H1 (cell line): ENCODE data around the gene WDR91. TPM values are rescaled to one million over a fixed set of nuclear protein-coding genes. Genes with fewer than 3 reads are reported as not detected.

Experiments
- CTCF ChIA-PET: fragments of 300-600 bp; sonication (Branson Sonifier 250); formaldehyde crosslinking; loops from one replicate; lab custom pipeline; 2021; ENCODE audit not compliant: partially characterized antibody; lab: Charles Lee
- POLR2A ChIA-PET: fragments of 300-600 bp; sonication (Branson Sonifier 250); formaldehyde crosslinking; loops from one replicate; lab custom pipeline; 2021; ENCODE audit warnings: inconsistent platforms; ENCODE audit not compliant: partially characterized antibody; lab: Charles Lee
- DNase-seq, 2 experiments: peaks; one replicate each; pipeline versions ENCODE4 v3.0.0 to v3.0.0-alpha.2; 2010 to 2022; ENCODE audit warnings: low spot score in 2 of 2, low read depth in 1 of 2, mixed read lengths in 1 of 2
- FAIRE-seq: peaks from 2 replicates; lab custom pipeline; 2011; peaks lifted over from hg19 to GRCh38; lab: Jason Lieb, UNC
- H2AFZ ChIP-seq: 2 replicates; pipeline ENCODE4 v1.8.1; 2012; ENCODE audit warnings: low read length, inconsistent platforms
- H2AK5ac ChIP-seq: 2 replicates; pipeline ENCODE4 v1.6.1; 2013; ENCODE audit warnings: low read depth, low read length
- H2BK120ac ChIP-seq: replicated peaks from 2 replicates; pipeline ENCODE3; 2013; ENCODE audit warnings: low read depth, low read length, inconsistent platforms
- H2BK12ac ChIP-seq: 2 replicates; pipeline ENCODE4 v1.6.1; 2013; ENCODE audit warnings: low read depth, low read length
- H2BK15ac ChIP-seq: 2 replicates; pipeline ENCODE4 v1.6.1; 2013; ENCODE audit warnings: low read length
- H2BK20ac ChIP-seq: 2 replicates; pipeline ENCODE4 v1.6.1; 2013; ENCODE audit warnings: low read length
- H2BK5ac ChIP-seq: 2 replicates; pipeline ENCODE4 v1.6.1; 2013; ENCODE audit warnings: low read depth, low read length
- H3K14ac ChIP-seq: 2 replicates; pipeline ENCODE4 v1.6.1; 2013; ENCODE audit warnings: inconsistent platforms; ENCODE audit not compliant: insufficient read length
- H3K18ac ChIP-seq: 2 replicates; pipeline ENCODE4 v1.6.1; 2013; ENCODE audit warnings: low read length; ENCODE audit errors: extremely low read depth
- H3K23ac ChIP-seq: 2 replicates; pipeline ENCODE4 v1.6.1; 2013; ENCODE audit warnings: inconsistent platforms; ENCODE audit not compliant: insufficient read length
- H3K23me2 ChIP-seq: 2 replicates; pipeline ENCODE4 v1.6.1; 2013; ENCODE audit warnings: low read depth, low read length
- H3K27ac ChIP-seq: 2 replicates; pipeline ENCODE4 v1.6.1; 2011; ENCODE audit warnings: low read depth, low read length, inconsistent platforms
- H3K27me3 ChIP-seq, 4 experiments: replicated peaks in 1 of 4; 1 replicate in 1 of 4; 2 replicates in 3 of 4; pipeline versions ENCODE4 v1.6.1 to v1.8.1; 2011 to 2013; ENCODE audit warnings: low read length in 3 of 4, mild to moderate bottlenecking in 3 of 4, inconsistent platforms in 2 of 4, mixed read lengths in 2 of 4, moderate library complexity in 1 of 4; ENCODE audit not compliant: control insufficient read depth in 3 of 4, insufficient read depth in 3 of 4; ENCODE audit errors: extremely low read depth in 1 of 4
- H3K36me3 ChIP-seq, 4 experiments: 2 replicates each; pipeline versions ENCODE4 v1.6.1 to v1.8.1; 2011 to 2013; ENCODE audit warnings: mild to moderate bottlenecking in 4 of 4, low read length in 3 of 4, moderate library complexity in 2 of 4, control low read depth in 1 of 4, inconsistent platforms in 1 of 4; ENCODE audit not compliant: insufficient read depth in 4 of 4, control insufficient read depth in 2 of 4
- H3K4ac ChIP-seq: replicated peaks from 2 replicates; pipeline ENCODE3; 2013; ENCODE audit warnings: low read length, low read depth, mixed read lengths, inconsistent platforms; ENCODE audit not compliant: insufficient read length
- H3K4me1 ChIP-seq, 4 experiments: replicated peaks in 1 of 4; 1 replicate in 1 of 4; 2 replicates in 3 of 4; pipeline versions ENCODE4 v1.6.1 to v1.8.1; 2011 to 2013; ENCODE audit warnings: low read length in 3 of 4, inconsistent platforms in 2 of 4, mixed read lengths in 1 of 4; ENCODE audit not compliant: insufficient read depth in 4 of 4, control insufficient read depth in 3 of 4
- H3K4me2 ChIP-seq, 2 experiments: 2 replicates each; pipeline versions ENCODE4 v1.6.1 to v1.8.1; 2011 to 2013; ENCODE audit warnings: low read depth in 2 of 2, low read length in 2 of 2, control low read depth in 1 of 2, inconsistent platforms in 1 of 2, mild to moderate bottlenecking in 1 of 2; ENCODE audit not compliant: insufficient read depth in 1 of 2
- H3K4me3 ChIP-seq, 4 experiments: fragments of 200-600, 300-600 bp in 1 of 4; sonication (generic), shearing (Covaris generic), sonication (Bioruptor Twin) in 1 of 4; 2 replicates each; pipeline versions ENCODE4 v1.5.1 to v1.8.1; 2011 to 2016; ENCODE audit warnings: low read length in 4 of 4, low read depth in 3 of 4, control low read depth in 2 of 4, inconsistent platforms in 2 of 4, mild to moderate bottlenecking in 2 of 4, mixed read lengths in 1 of 4, moderate library complexity in 1 of 4; ENCODE audit not compliant: insufficient read depth in 2 of 4; ENCODE audit errors: extremely low read depth in 1 of 4
- H3K56ac ChIP-seq: replicated peaks from 2 replicates; pipeline ENCODE3; 2013; ENCODE audit warnings: low read depth, mild to moderate bottlenecking, mixed read lengths, low read length, inconsistent platforms; ENCODE audit not compliant: insufficient read length
- H3K79me1 ChIP-seq: 2 replicates; pipeline ENCODE4 v1.6.1; 2013; ENCODE audit warnings: low read depth, low read length, control low read depth
- H3K79me2 ChIP-seq, 2 experiments: 2 replicates each; pipeline versions ENCODE4 v1.6.1 to v1.8.1; 2012 to 2013; ENCODE audit warnings: low read length in 2 of 2, mild to moderate bottlenecking in 2 of 2, inconsistent platforms in 1 of 2; ENCODE audit not compliant: insufficient read depth in 2 of 2, control insufficient read depth in 1 of 2
- H3K9ac ChIP-seq, 4 experiments: replicated peaks in 1 of 4; 1 replicate in 1 of 4; 2 replicates in 3 of 4; pipeline versions ENCODE4 v1.6.1 to v1.8.1; 2011 to 2013; ENCODE audit warnings: low read depth in 3 of 4, low read length in 3 of 4, control low read depth in 2 of 4, mild to moderate bottlenecking in 2 of 4, moderate library complexity in 2 of 4, inconsistent platforms in 1 of 4; ENCODE audit errors: extremely low read depth in 1 of 4
- H3K9me3 ChIP-seq, 2 experiments: 2 replicates each; pipeline versions ENCODE4 v1.6.1 to v1.8.1; 2012 to 2013; ENCODE audit warnings: mild to moderate bottlenecking in 2 of 2, moderate library complexity in 2 of 2, control low read depth in 1 of 2, inconsistent platforms in 1 of 2, low read depth in 1 of 2, low read length in 1 of 2, mixed read lengths in 1 of 2; ENCODE audit not compliant: insufficient read depth in 2 of 2
- H4K20me1 ChIP-seq, 2 experiments: replicated peaks in 1 of 2; 2 replicates each; pipeline versions ENCODE3 to v1.8.1; 2011 to 2013; ENCODE audit warnings: inconsistent platforms in 2 of 2, low read length in 2 of 2, mild to moderate bottlenecking in 1 of 2; ENCODE audit not compliant: insufficient read depth in 2 of 2, control insufficient read depth in 1 of 2
- H4K5ac ChIP-seq: 2 replicates; pipeline ENCODE4 v1.6.1; 2013; ENCODE audit warnings: low read length, low read depth, mixed read lengths, inconsistent platforms; ENCODE audit not compliant: insufficient read length
- H4K8ac ChIP-seq: 2 replicates; pipeline ENCODE4 v1.8.0; 2013; ENCODE audit warnings: mild to moderate bottlenecking, moderate library complexity, low read length, inconsistent platforms; ENCODE audit not compliant: insufficient read depth; ENCODE audit errors: extremely low read depth
- H4K91ac ChIP-seq: replicated peaks from 2 replicates; pipeline ENCODE3; 2013; ENCODE audit warnings: low read length, mixed read lengths, inconsistent platforms; ENCODE audit not compliant: insufficient read length
- E2F6 ChIP-seq: IDR thresholded peaks from 2 replicates; pipeline ENCODE4 v1.6.1; 2012; ENCODE audit warnings: inconsistent platforms
- EGR1 ChIP-seq: IDR thresholded peaks from 2 replicates; pipeline ENCODE4 v1.6.1; 2011; ENCODE audit warnings: low read depth, low read length, borderline replicate concordance
- EP300 ChIP-seq, 2 experiments: IDR thresholded peaks; 1 replicate in 1 of 2; 2 replicates in 1 of 2; pipeline ENCODE4 v1.6.1; 2011 to 2012; ENCODE audit warnings: low read depth in 2 of 2, low read length in 2 of 2, mild to moderate bottlenecking in 2 of 2, borderline replicate concordance in 1 of 2, inconsistent platforms in 1 of 2, moderate library complexity in 1 of 2
- JUN ChIP-seq: IDR thresholded peaks from 2 replicates; pipeline ENCODE4 v1.6.1; 2011; ENCODE audit warnings: low read depth, mild to moderate bottlenecking, improper control_type of control experiment, low read length
- KDM1A ChIP-seq: fragments of 200-600, 300-600 bp; sonication (generic); IDR thresholded peaks from 2 replicates; pipeline ENCODE4 v1.7.1; 2016; ENCODE audit warnings: mild to moderate bottlenecking, low read length, borderline replicate concordance
- KDM5A ChIP-seq: fragments of 200-600 bp; IDR thresholded peaks from 2 replicates; pipeline ENCODE4 v1.7.1; 2012; ENCODE audit warnings: mild to moderate bottlenecking, low read length, inconsistent platforms, mixed read lengths
- NRF1 ChIP-seq: IDR thresholded peaks from 2 replicates; pipeline ENCODE4 v1.6.1; 2011; ENCODE audit warnings: mild to moderate bottlenecking, low read depth, low read length, improper control_type of control experiment
- POLR2AphosphoS5 ChIP-seq: IDR thresholded peaks from 2 replicates; pipeline ENCODE4 v1.6.1; 2011; ENCODE audit warnings: low read depth, low read length
- SRF ChIP-seq: IDR thresholded peaks from 2 replicates; pipeline ENCODE4 v1.6.1; 2011; ENCODE audit warnings: mild to moderate bottlenecking, low read depth, low read length, moderate library complexity
- USF2 ChIP-seq: IDR thresholded peaks from 2 replicates; pipeline ENCODE4 v1.6.1; 2011; ENCODE audit warnings: low read length, improper control_type of control experiment
- WGBS, 2 experiments: shearing (Covaris generic) in 1 of 2; methylation state at CpG; one replicate each; pipeline versions ENCODE4 v1.1.6 to v1.1.7; 2013 to 2015; ENCODE audit warnings: low lambda C conversion rate in 2 of 2, mixed read lengths in 2 of 2, inconsistent platforms in 1 of 2, low coverage in 1 of 2, missing lambda C conversion rate in 1 of 2; ENCODE audit not compliant: insufficient replicate concordance in 2 of 2, insufficient coverage in 1 of 2, insufficient read length in 1 of 2; ENCODE audit errors: extremely low coverage in 1 of 2, missing lambda C conversion rate in 1 of 2; 5-methylcytosine and 5-hydroxymethylcytosine counted together
- polyA plus RNA-seq, 7 experiments: library from polyadenylated mRNA; depleted of rRNA in 3 of 7; stranded (reverse) in 5 of 7; unstranded in 2 of 7; fragments of >200 nt in 5 of 7; fragments of 200-250 nt in 2 of 7; gene quantifications; 1 replicate in 5 of 7; 2 replicates in 1 of 7; 4 replicates in 1 of 7; pipeline versions ENCODE4 v1.2.1 to v1.2.3, GENCODE V29; 2011 to 2013; ENCODE audit warnings: missing spikeins in 2 of 7, mixed read lengths in 2 of 7
- total RNA-seq: library from RNA; stranded (reverse); fragmentation: NEBNext Ultra II Directional; extraction: Animal tissue kit (Norgen Biotek cat#: 25700); gene quantifications from 2 replicates; pipeline ENCODE4 v1.2.1, GENCODE V29; 2021

WDR91 gene
- total and polyA plus RNA-seq, 2 of the 8 experiments (the other 6 are each of a cell fraction or from before 2014, with no cell fraction given): 8.2 to 14.7 TPM

- ChIA-PET CTCF (interaction anchor here (0.6 to 2.7 kb wide), 18 partner anchors 9 to 1367 kb away, joined by 3 to 10 read pairs (median 3); no protein-coding TSS in a partner anchor), POLR2A (interaction anchor here (1.3 kb wide), 1 partner anchor 75 kb away, joined by 3 read pairs; no protein-coding TSS in a partner anchor)
- no peak overlapping the region for H3K27ac ChIP-seq
- peak overlapping the region in 1 of 2 experiments; percentile 2; a peak in 1 of 4 replicates for H3K4me2 ChIP-seq
- H3K27me3 ChIP-seq: no peaks in the 10 kb centered on the region
- H3K14ac ChIP-seq: no peak overlapping the region
- H2AK5ac ChIP-seq: no peak overlapping the region
- 0 out of 2 replicates have a peak overlapping the region, but pooled peaks have one; percentile 39 for H3K18ac ChIP-seq
- H2BK12ac ChIP-seq: no peak overlapping the region
- no peaks in the 10 kb centered on the region for H3K36me3 ChIP-seq
- 83% methylated on average over 7 of the region's 7 CpGs; no CpG with 5 or more reads in 1 of the 2 experiments for WGBS, 2 experiments
- no peak overlapping the region for H3K23ac ChIP-seq
- H2BK120ac ChIP-seq: no peak overlapping the region
- no peak for TF ChIP-seq JUN
- no peak for TF ChIP-seq KDM5A
- TF ChIP-seq USF2: no peak
- no peak for TF ChIP-seq NRF1
- TF ChIP-seq POLR2AphosphoS5: no peak
- TF ChIP-seq SRF: no peak
- TF ChIP-seq EGR1: no peak
- TF ChIP-seq KDM1A: no peak
- no peak for TF ChIP-seq EP300 (IDR thresholded peaks at IDR 0.05; ENCODE audit: borderline replicate concordance in 1 of 2, low read depth in 2 of 2, low read length in 2 of 2)
- no peak for TF ChIP-seq E2F6
- no peak overlapping the region for H4K5ac ChIP-seq
- H3K9ac ChIP-seq: no peak overlapping the region
- no peaks in the 10 kb centered on the region for H3K9me3 ChIP-seq
- FAIRE-seq: no peak
- no peak overlapping the region for H4K91ac ChIP-seq
- H3K4ac ChIP-seq: no peak overlapping the region
- H3K79me1 ChIP-seq: no peaks in the 10 kb centered on the region
- 0 out of 2 replicates have a peak overlapping the region, but pooled peaks have one; percentile 13 for H2BK20ac ChIP-seq
- H3K4me3 ChIP-seq: no peak overlapping the region
- no peak overlapping the region for H3K56ac ChIP-seq
- no peak overlapping the region for H2BK15ac ChIP-seq
- peaks cover 0 to 9% (median 1%) of the 10 kb centered on the region in 4 experiments; a peak in 5 of 7 replicates for H3K4me1 ChIP-seq
- H2BK5ac ChIP-seq: no peak overlapping the region
- H4K20me1 ChIP-seq: no peaks in the 10 kb centered on the region
- DNase-seq: peak in 1 of 2 experiments; percentile 43
- no peaks in the 10 kb centered on the region for H3K23me2 ChIP-seq
- H4K8ac ChIP-seq: no peak overlapping the region
- H3K79me2 ChIP-seq: no peaks in the 10 kb centered on the region
- no peak overlapping the region for H2AFZ ChIP-seq
Observed at GRCh38 chr7:135239263-135239662, 27.9 kb upstream of the WDR91 start.
